C4-2B (cell line): ENCODE data around the gene GRIK4.

Source experiments
- CTCF ChIP-seq: fragments of 450-650 bp; conservative IDR thresholded peaks from 2 replicates; pipeline ENCODE4 v1.5.1; 2017; ENCODE audit warnings: mild to moderate bottlenecking
- ZFX ChIP-seq: fragments of 450-650 bp; IDR thresholded peaks from 2 replicates; pipeline ENCODE4 v1.6.1; 2017

- TF ChIP-seq CTCF (no peak), ZFX (no peak)
Measured at GRCh38 chr11:120598517-120599257, 87.1 kb downstream of the GRIK4 start.
